H1 (cell line): Measurements from ENCODE around the gene RPS29. TPM values are rescaled to one million over a fixed set of nuclear protein-coding genes. Genes with fewer than 3 reads are reported as not detected.

Experiments used
- ASH2L ChIP-seq: fragments of 200-600, 300-600 bp; sonication (generic); IDR thresholded peaks from one replicate; pipeline ENCODE4 v1.7.1; 2017; ENCODE audit warnings: low read length
- BACH1 ChIP-seq: IDR thresholded peaks from 2 replicates; pipeline ENCODE4 v1.6.1; 2012; ENCODE audit warnings: low read length, improper control_type of control experiment
- CBX8 ChIP-seq: fragments of 300-800, 300-1000 bp; sonication (generic); IDR thresholded peaks from 2 replicates; pipeline ENCODE4 v1.7.1; 2016; ENCODE audit warnings: low read depth, low read length, borderline replicate concordance
- CEBPB ChIP-seq: IDR thresholded peaks from 2 replicates; pipeline ENCODE4 v1.6.1; 2012; ENCODE audit warnings: low read depth, low read length
- EGR1 ChIP-seq: IDR thresholded peaks from 2 replicates; pipeline ENCODE4 v1.6.1; 2011; ENCODE audit warnings: low read depth, low read length, borderline replicate concordance
- EZH2 ChIP-seq: fragments of 200-600 bp; sonication (generic); IDR thresholded peaks from 2 replicates; pipeline ENCODE4 v1.7.1; 2012; ENCODE audit warnings: low read depth, mild to moderate bottlenecking, moderate library complexity, low read length, inconsistent platforms; ENCODE audit not compliant: severe bottlenecking
- GTF2F1 ChIP-seq: IDR thresholded peaks from 2 replicates; pipeline ENCODE4 v1.6.1; 2012; ENCODE audit warnings: low read depth, low read length, improper control_type of control experiment, borderline replicate concordance
- HDAC2 ChIP-seq, 2 experiments: fragments of 300-600 bp in 1 of 2; sonication (generic) in 1 of 2; IDR thresholded peaks; 2 replicates each; pipeline ENCODE4 v1.6.1; 2011 to 2012; ENCODE audit warnings: low read depth in 2 of 2, low read length in 2 of 2, mild to moderate bottlenecking in 2 of 2, moderate library complexity in 2 of 2, borderline replicate concordance in 1 of 2, inconsistent platforms in 1 of 2
- JUN ChIP-seq: IDR thresholded peaks from 2 replicates; pipeline ENCODE4 v1.6.1; 2011; ENCODE audit warnings: low read depth, mild to moderate bottlenecking, improper control_type of control experiment, low read length
- PHF8 ChIP-seq: fragments of 200-600 bp; sonication (generic); conservative IDR thresholded peaks from 2 replicates; pipeline ENCODE4 v1.7.1; 2012; ENCODE audit warnings: low read depth, mild to moderate bottlenecking, inconsistent platforms, low read length, moderate library complexity
- POLR2AphosphoS5 ChIP-seq: IDR thresholded peaks from 2 replicates; pipeline ENCODE4 v1.6.1; 2011; ENCODE audit warnings: low read depth, low read length
- RAD21 ChIP-seq, 2 experiments: IDR thresholded peaks in 1 of 2; conservative IDR thresholded peaks in 1 of 2; 2 replicates each; pipeline ENCODE4 v1.6.1; 2011; ENCODE audit warnings: low read depth in 2 of 2, low read length in 2 of 2, improper control_type of control experiment in 1 of 2, inconsistent platforms in 1 of 2, mild to moderate bottlenecking in 1 of 2, moderate library complexity in 1 of 2
- RBBP5 ChIP-seq: IDR thresholded peaks from 2 replicates; pipeline ENCODE4 v1.7.1; 2012; ENCODE audit warnings: low read depth, mild to moderate bottlenecking, inconsistent platforms, low read length, moderate library complexity, borderline replicate concordance
- RFX5 ChIP-seq: IDR thresholded peaks from 2 replicates; pipeline ENCODE4 v1.6.1; 2011; ENCODE audit warnings: low read depth, low read length, improper control_type of control experiment, borderline replicate concordance
- RXRA ChIP-seq: IDR thresholded peaks from 2 replicates; pipeline ENCODE4 v1.6.1; 2011; ENCODE audit warnings: low read depth, mild to moderate bottlenecking, low read length, moderate library complexity; ENCODE audit not compliant: insufficient read depth
- SP1 ChIP-seq: IDR thresholded peaks from 2 replicates; pipeline ENCODE4 v1.6.1; 2011; ENCODE audit warnings: low read depth, low read length
- TCF12 ChIP-seq: IDR thresholded peaks from 2 replicates; pipeline ENCODE4 v1.6.1; 2011; ENCODE audit warnings: low read depth, mild to moderate bottlenecking, low read length
- TEAD4 ChIP-seq: IDR thresholded peaks from 2 replicates; pipeline ENCODE4 v1.6.1; 2012; ENCODE audit warnings: low read depth, low read length, inconsistent platforms, mixed read lengths
- YY1 ChIP-seq: IDR thresholded peaks from 2 replicates; pipeline ENCODE4 v1.6.1; 2011; ENCODE audit warnings: low read depth, mild to moderate bottlenecking, low read length
- polyA plus RNA-seq, 7 experiments: library from polyadenylated mRNA; depleted of rRNA in 3 of 7; stranded (reverse) in 5 of 7; unstranded in 2 of 7; fragments of >200 nt in 5 of 7; fragments of 200-250 nt in 2 of 7; gene quantifications; 1 replicate in 5 of 7; 2 replicates in 1 of 7; 4 replicates in 1 of 7; pipeline versions ENCODE4 v1.2.1 to v1.2.3, GENCODE V29; 2011 to 2013; ENCODE audit warnings: missing spikeins in 2 of 7, mixed read lengths in 2 of 7
- total RNA-seq: library from RNA; stranded (reverse); fragmentation: NEBNext Ultra II Directional; extraction: Animal tissue kit (Norgen Biotek cat#: 25700); gene quantifications from 2 replicates; pipeline ENCODE4 v1.2.1, GENCODE V29; 2021
- TF ChIP-seq, protein P1 (sequence below): IDR thresholded peaks from 2 replicates; pipeline ENCODE4 v1.6.1; 2012; ENCODE audit warnings: inconsistent platforms
- TF ChIP-seq, protein P2 (sequence below): IDR thresholded peaks from 2 replicates; pipeline ENCODE4 v1.6.1; 2012; ENCODE audit warnings: low read length, inconsistent platforms

RPS29 gene
- total and polyA plus RNA-seq, 2 of the 8 experiments (the other 6 are each of a cell fraction or from before 2014, with no cell fraction given): 2,193 to 23,165 TPM

DNA sequence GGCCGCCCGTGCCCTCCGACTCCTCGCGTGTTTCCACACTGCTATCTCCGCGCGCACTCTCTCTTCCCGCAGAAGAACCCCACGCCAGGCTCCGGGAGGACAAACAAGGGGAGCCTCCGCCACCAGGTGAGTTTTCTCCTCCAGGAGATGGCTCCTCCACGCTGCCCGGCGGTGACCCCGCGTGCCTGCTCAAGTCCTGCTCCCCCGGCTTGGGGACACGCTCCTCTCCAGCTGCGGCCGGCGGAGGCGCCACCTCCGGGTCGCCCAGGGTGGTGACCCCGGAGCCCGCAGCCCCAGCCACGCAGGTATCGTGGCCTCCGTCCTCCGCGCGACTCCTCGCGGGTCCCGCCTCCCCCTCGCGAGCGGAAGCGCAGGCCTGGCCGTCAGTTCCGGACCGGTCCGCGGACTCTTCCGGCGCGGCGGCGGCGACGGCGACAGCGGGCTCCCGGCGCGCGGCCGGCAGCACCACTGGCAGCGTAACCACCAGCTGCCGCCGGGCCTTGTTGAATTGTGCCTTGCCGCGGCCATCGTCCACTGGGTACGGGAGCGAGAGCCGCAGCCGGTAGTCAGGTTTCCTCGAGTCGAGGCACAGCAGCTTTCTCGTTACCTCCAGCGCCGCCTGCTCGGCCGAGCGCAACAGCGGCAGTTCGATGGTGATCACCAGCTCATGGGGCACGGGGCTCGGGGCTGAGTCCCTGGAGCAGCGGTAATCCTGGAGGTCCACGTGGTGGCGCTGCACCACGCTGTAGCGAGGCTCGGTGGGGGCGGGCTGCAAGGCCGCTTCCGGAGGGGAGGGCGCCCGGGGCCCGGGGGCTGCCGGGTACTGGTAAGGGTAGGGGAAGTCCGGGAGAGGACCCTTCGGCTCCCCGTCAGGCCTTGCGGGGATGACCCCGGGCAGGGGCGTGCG is 47.7 kb upstream of the RPS29 start (continued):
- TF ChIP-seq, protein P1, sequence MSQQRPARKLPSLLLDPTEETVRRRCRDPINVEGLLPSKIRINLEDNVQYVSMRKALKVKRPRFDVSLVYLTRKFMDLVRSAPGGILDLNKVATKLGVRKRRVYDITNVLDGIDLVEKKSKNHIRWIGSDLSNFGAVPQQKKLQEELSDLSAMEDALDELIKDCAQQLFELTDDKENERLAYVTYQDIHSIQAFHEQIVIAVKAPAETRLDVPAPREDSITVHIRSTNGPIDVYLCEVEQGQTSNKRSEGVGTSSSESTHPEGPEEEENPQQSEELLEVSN: peak; percentile 71
- TF ChIP-seq EGR1 (peak; percentile 86; the same call in 1 of the 2 replicates), RBBP5 (peak; percentile 38; the same call in 1 of the 2 replicates), RXRA (no peak), EZH2 (no peak), CEBPB (no peak), RFX5 (no peak), POLR2AphosphoS5 (peak; percentile 86), YY1 (0 out of 2 replicates have a peak, but pooled peaks have one; percentile 38), CBX8 (no peak), TCF12 (no peak), PHF8 (peak; percentile 92), RAD21 (IDR thresholded peaks at IDR 0.05 in 1 of 2, conservative IDR thresholded peaks at IDR 0.05 in 1 of 2; ENCODE audit: low read depth in 2 of 2, low read length in 2 of 2) (peak; percentile 71 to 82), BACH1 (no peak; the same call in 1 of the 2 replicates), GTF2F1 (no peak), ASH2L (peak; percentile 89), JUN (no peak), TEAD4 (no peak), SP1 (no peak), HDAC2 (IDR thresholded peaks at IDR 0.05; ENCODE audit: borderline replicate concordance in 1 of 2, low read depth in 2 of 2, low read length in 2 of 2) (peak in 1 of 2 experiments; percentile 9; a peak in 2 of 4 replicates)
- TF ChIP-seq, protein P2, sequence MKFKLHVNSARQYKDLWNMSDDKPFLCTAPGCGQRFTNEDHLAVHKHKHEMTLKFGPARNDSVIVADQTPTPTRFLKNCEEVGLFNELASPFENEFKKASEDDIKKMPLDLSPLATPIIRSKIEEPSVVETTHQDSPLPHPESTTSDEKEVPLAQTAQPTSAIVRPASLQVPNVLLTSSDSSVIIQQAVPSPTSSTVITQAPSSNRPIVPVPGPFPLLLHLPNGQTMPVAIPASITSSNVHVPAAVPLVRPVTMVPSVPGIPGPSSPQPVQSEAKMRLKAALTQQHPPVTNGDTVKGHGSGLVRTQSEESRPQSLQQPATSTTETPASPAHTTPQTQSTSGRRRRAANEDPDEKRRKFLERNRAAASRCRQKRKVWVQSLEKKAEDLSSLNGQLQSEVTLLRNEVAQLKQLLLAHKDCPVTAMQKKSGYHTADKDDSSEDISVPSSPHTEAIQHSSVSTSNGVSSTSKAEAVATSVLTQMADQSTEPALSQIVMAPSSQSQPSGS: no peak
